Dedifferentiated amniotic fluid mesenchymal stem cell (primary cell): ENCODE measurements around the gene RASA4B.
A peak's percentile ranks its signal among the peaks of the same experiment; 100 is the strongest.
"Not testable (repeated sequence)": the region's sequence is repeated elsewhere in the genome, so short reads cannot be mapped to it uniquely, and the experiment has no call there.

Experiments
- DNase-seq: peaks from one replicate; pipeline ENCODE4 v3.0.0-alpha.2; 2016; ENCODE audit errors: extremely low spot score

Gene RASA4B

DNA sequence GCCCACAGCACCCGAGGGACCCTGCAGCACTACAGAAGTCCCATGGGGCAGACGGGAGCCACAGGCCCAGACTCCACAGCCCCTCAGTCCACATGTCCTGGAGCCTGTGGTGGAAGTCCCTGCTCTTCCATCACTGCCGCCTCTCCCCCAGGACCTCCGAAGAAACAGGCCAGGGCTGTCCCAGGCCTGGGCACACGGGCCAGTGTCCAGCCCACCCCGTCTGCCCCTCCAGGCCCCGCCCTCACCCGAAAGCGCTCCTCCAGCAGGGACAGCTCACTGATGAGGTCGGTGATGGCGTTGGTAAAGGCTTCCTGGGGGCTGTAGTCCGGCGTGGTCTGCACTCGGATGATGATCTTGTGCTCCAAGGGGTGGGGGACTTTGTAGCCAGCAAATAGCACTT is 43.5 kb downstream of the RASA4B start:
- not testable (repeated sequence) for DNase-seq

GRCh38 chr7:102473271-102473991 is 44.1 kb downstream of the RASA4B start:
- no peak for DNase-seq

GRCh38 chr7:102472126-102473041 is 45.2 kb downstream of the RASA4B start:
- no peak for DNase-seq

DNA sequence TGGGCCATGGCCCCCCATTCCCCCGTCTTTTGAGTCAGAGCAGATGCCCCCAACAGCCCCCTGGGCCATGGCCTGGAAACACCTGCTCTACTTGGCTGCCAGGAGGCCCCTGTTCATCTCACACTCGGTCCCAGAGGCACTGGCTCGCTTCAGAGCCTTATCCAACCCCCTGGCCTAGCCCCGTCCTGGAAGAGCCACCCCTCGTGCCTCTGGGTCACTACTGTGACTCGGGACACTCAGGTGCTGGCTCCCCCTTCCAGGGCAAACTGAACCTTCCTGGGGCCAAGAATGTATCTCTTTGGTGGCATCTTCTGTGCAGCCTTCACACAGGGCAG is 45.8 kb downstream of the RASA4B start:
- DNase-seq, result no peak

DNA sequence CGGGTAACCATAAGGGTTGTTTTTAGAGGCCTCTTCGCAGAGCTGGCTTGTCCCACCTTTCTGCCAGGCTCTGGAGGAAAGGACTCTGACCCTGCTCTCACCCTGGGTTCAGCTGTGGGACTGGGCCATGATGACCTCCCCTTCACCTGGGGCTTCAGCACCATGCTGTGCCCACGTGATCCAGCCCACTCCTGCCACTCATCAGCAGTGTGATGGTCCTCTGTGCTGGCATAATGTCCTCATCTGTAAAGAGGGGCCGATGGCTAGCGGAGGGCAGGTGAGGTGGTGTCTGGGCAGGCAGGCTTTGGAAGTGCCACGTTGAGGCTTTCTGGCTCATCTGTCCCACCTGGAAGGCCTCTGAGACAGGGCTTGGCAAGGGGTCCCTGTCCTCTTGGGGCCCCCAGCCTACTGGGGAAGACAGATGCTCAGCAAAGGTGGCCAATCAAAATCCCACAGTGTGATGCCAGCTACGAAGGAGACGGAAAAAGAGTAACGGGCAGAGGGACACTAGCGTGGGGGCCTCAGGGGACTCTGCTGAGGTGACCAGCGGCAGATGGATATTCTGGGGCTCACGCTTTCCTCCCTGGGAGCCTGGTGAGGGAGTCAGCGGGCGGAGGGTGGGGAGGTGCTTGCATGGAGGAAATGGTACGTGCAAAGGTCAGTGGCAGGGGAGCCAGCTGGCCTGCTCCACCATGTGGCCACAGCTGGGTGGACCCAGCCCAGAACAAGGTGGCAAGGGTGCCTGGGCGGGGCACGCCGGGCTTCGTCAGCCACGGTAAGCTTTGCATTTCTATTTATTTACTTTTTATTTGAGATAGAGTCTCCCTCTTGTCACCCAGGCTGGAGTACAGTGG is 47.4 kb downstream of the RASA4B start:
- DNase-seq, result no peak

GRCh38 chr7:102469351-102469971 is 48.1 kb downstream of the RASA4B start:
- no peak for DNase-seq

GRCh38 chr7:102468478-102469350 is 48.9 kb downstream of the RASA4B start:
- DNase-seq, result no peak

DNA sequence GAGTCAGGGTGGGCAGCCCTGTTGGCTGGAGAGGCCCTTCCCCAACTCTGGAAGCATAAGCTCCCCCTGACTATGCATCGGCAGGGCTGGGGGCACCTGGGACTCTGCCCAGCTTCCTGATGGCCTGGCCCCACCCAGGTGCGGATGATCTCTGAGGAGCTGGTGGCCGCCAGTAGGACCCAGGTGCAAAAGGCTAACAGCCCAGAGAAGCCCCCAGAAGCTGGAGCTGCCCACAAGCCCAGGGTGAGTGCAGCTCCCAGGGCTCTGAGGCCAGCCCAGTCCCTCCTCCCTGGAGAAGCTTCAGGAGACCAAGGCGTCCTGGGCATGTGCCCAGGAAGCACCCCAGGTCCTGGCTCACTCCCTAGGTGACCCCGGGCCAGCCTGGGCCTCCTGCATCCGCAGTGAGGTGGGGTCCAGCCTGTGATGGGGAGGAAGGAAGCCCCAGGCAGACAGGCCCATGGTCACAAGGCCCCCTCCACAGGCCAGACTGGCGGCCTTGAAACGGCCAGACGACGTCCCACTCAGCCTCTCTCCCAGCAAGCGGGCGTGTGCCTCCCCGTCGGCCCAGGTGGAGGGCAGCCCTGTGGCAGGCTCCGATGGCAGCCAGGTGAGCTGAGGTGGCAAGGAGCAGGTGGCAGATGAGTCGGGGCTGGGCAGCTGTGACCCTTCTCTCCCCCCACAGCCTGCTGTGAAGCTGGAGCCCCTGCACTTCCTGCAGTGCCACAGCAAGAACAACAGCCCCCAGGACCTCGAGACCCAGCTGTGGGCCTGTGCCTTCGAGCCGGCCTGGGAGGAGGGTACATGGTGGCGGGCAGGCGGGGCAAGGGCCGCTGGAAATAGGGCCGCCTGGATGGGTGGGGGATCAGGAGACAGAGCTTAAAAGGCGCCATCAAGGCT is 49.7 kb downstream of the RASA4B start:
- no peak for DNase-seq

- DNase-seq, result no peak
Measured at GRCh38 chr7:102466097-102466496, 51.5 kb downstream of the RASA4B start.

GRCh38 chr7:102464577-102465280 is 52.8 kb downstream of the RASA4B start, which contains the start of the genes ALKBH4 and LRWD1:
Gene ALKBH4 (minus strand): TSS chr7:102464863. CDS start chr7:102464836, 27 bp downstream.
Gene LRWD1 (plus strand): TSS chr7:102464984. CDS start chr7:102465081, 97 bp downstream.
- peak; percentile 87 for DNase-seq

GRCh38 chr7:102463841-102464576 is 53.6 kb downstream of the RASA4B start:
- DNase-seq, result no peak

- DNase-seq, result no peak
Measured at GRCh38 chr7:102460467-102460866, 57.1 kb downstream of the RASA4B start.

DNA sequence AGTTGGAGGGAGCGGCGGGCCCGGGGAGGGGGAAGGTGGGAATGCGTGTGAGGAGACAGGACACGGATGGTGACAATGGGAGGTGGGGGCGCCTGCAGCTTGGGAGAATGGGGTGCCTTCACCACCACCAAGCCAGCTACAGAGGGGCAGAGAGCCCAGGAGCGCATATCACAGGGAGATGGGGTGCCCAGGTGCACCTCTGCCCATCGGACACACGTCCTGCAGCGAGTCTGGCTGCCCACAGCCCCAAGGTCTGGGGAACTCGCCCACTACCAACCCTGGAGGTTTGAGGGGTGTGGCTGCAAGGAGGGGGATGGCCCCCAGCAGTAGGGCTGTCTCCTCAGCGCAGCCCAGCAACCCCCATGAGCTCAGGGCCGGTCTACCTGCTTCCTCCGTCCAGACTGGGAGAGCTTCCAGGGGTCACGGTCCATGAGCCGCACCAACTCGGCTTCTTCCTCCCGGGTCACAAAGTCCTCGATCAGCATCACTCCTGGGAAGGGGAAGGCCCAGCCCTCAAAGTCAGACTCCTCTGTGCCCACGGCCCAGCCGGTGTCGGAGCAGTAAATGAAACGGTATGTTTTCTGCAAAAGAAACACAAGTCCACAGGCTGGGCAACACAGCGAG is 58.2 kb downstream of the RASA4B start:
- no peak for DNase-seq

DNA sequence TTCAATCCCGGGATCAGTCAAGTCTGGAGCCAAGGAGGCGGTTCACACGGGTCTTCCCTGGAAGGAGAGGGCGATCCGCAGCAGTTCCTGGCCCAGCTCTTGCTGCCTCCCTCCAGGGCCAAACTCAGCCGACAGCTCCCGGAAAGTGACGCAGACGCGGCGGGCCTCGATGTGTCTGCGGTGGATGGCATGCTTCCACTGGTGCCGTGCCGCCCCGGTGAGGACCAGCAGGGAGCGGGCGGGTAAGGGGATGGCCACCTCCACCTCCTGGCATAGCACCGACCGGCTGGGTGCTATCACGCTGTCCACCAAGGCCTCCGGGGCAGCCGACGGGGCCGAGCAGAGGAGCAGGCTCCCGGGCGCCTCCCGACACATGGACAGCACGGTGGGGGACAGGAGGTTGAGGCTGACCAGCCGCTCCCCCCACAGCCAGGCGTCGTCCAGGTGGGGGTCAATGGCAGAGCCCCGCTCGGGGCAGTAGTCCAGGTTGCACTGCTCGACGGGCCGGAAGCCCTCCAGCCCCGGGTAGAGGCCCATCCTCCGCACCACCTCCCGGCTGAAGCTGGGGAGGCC is 60.1 kb downstream of the RASA4B start:
- DNase-seq, result no peak

DNA sequence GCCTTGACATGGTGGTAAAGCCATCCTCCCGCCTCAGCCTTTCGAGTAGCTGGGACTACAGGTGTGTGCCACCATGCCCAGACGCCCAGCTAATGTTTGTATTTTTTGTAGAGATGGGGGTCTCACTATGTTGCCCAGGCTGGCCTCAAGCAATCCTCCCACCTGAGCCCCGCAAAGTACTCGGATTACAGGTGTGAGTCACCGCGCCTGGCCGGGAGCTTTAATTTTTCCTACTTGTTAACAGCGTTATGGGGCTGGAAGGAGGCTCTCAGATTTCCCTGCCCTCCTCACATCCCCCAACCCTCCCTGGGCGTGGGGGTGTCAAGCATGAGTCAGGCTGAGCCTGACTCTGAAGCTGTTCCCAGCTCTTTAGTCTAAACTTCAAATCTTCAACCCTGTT is 61.2 kb downstream of the RASA4B start:
- DNase-seq, result no peak

- DNase-seq, result no peak
Measured at GRCh38 chr7:102455596-102455995, 62.0 kb downstream of the RASA4B start.

- DNase-seq, result not testable (repeated sequence)
Measured at GRCh38 chr7:102454932-102455331, 62.6 kb downstream of the RASA4B start.
